Peyer's patch (tissue), 4 donors: Measurements from ENCODE around the gene GLRA3. TPM values are rescaled to one million over a fixed set of nuclear protein-coding genes. Genes with fewer than 3 reads are reported as not detected.

Source experiments
- DNase-seq, 3 donors: peaks; one replicate each; pipeline ENCODE4 v3.0.0-alpha.2; 2017 to 2019
- H3K27ac ChIP-seq, 4 donors: fragments of 200-600 bp; sonication (generic); one replicate each; pipeline ENCODE4 v1.5.1; 2016 to 2019
- H3K27me3 ChIP-seq, 2 donors: fragments of 200-600 bp; sonication (generic); one replicate each; pipeline ENCODE4 v1.5.1; 2019
- H3K36me3 ChIP-seq, 3 donors: fragments of 200-600 bp; sonication (generic); one replicate each; pipeline ENCODE4 v1.5.1; 2016 to 2019
- H3K4me1 ChIP-seq, 4 donors: fragments of 200-600 bp; sonication (generic); one replicate each; pipeline ENCODE4 v1.5.1; 2016 to 2019
- H3K4me3 ChIP-seq, 4 donors: fragments of 200-600 bp; sonication (generic); 1 replicate in 3 of 4; 2 replicates in 1 of 4; pipeline ENCODE4 v1.5.1; 2016 to 2019; ENCODE audit warnings: mild to moderate bottlenecking in 1 of 4
- H3K9me3 ChIP-seq, 4 donors: fragments of 200-600 bp; sonication (generic); one replicate each; pipeline ENCODE4 v1.5.1; 2016 to 2019; ENCODE audit warnings: mild to moderate bottlenecking in 1 of 4
- CTCF ChIP-seq, 6 experiments: fragments of 450-650 bp in 4 of 6; fragments of 200-600 bp in 2 of 6; sonication (generic) in 1 of 6; IDR thresholded peaks; one replicate each; pipeline ENCODE4 v1.5.1; 2017 to 2019; ENCODE audit warnings: antibody characterized with exemption in 6 of 6, mild to moderate bottlenecking in 3 of 6, moderate library complexity in 1 of 6
- POLR2A ChIP-seq, 2 donors: fragments of 450-650 bp; IDR thresholded peaks; one replicate each; pipeline ENCODE4 v1.5.1; 2017; ENCODE audit warnings: antibody characterized with exemption in 2 of 2, mild to moderate bottlenecking in 2 of 2, moderate library complexity in 2 of 2
- total RNA-seq, 4 donors: library from RNA; depleted of rRNA; stranded (reverse); fragments of >200 nt; gene quantifications; one replicate each; pipeline ENCODE4 v1.1.0, GENCODE V29; 2016

Gene GLRA3
- total RNA-seq, 4 donors from 2014 or later = 1.7 TPM; not detected in 3

DNA sequence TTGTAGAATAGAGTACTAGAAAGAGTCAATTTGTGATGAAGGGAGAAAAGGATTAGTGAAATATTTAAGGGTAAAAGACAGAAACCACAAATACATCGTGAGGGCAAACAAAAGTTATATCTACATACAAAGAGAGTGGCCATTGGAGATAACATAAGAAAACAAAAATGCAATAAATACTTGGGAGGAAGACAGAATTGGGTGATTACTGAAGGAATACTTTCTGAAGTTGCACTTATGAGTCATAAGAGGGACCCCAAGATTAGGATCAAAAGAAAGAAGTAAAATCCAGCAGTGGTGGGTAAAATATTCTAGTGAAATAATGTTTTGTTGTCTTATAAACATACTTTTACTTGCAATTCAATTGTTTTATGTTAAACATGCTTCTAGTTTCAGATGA lies 53.7 kb downstream of the GLRA3 start:
- H3K4me3 ChIP-seq = no peak overlapping the region
- H3K9me3 ChIP-seq = no peaks in the 10 kb centered on the region
- no peak for TF ChIP-seq POLR2A (IDR thresholded peaks at IDR 0.05)
- TF ChIP-seq CTCF (IDR thresholded peaks at IDR 0.05) = no peak
- H3K27me3 ChIP-seq = no peaks in the 10 kb centered on the region
- no peak for DNase-seq
- no peaks in the 10 kb centered on the region for H3K36me3 ChIP-seq
- no peak overlapping the region for H3K27ac ChIP-seq
- H3K4me1 ChIP-seq = no peaks in the 10 kb centered on the region

- no peak for TF ChIP-seq POLR2A (IDR thresholded peaks at IDR 0.05)
- TF ChIP-seq CTCF (IDR thresholded peaks at IDR 0.05) = peak; percentile 8 to 44 (median 40)
- no peaks in the 10 kb centered on the region for H3K9me3 ChIP-seq
- no peak for DNase-seq
These were observed 64.8 kb downstream of the GLRA3 start for GRCh38 chr4:174764105-174764729.

DNA sequence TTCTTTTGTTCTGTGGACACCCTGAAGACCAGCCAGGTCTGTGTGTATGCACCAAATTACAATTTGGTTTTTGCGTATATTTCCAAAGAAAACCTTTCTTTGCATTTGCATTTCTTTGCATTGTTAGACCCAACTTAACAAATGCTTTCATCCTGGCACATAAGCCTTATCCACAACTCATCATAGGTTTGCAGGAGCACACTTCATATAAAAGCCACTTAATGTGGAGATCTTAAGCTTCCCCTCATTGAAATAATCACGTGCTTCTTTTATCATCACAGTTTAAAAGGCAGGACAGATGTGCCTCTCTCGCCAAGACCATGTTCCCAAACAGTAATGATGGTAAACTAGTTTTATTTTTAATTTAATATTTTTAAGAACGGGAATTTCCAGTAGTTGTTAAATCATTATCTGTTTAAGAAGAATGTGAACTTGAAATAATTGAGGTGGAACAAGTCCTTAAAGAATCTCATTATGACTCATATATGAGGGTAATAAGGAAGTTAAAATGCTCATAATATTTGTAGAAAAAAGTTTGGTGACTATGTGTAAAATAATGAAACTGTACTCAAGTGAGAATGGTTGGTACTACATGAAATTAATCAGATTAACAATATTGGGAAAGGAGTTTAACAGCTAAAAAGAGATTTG lies 65.5 kb downstream of the GLRA3 start:
- Histone ChIP-seq H3K4me3 (no peak overlapping the region), H3K4me1 (no peaks in the 10 kb centered on the region), H3K27ac (no peak overlapping the region), H3K36me3 (no peaks in the 10 kb centered on the region), H3K27me3 (no peaks in the 10 kb centered on the region), H3K9me3 (no peaks in the 10 kb centered on the region)
- DNase-seq = no peak
- TF ChIP-seq POLR2A (IDR thresholded peaks at IDR 0.05) = no peak
- TF ChIP-seq CTCF (IDR thresholded peaks at IDR 0.05) = no peak

More at GRCh38 chr4:174764105-174764729, 64.8 kb downstream of the GLRA3 start:
- Histone ChIP-seq H3K4me1 (no peaks in the 10 kb centered on the region), H3K27me3 (no peaks in the 10 kb centered on the region), H3K27ac (no peak overlapping the region), H3K36me3 (no peaks in the 10 kb centered on the region), H3K4me3 (no peak overlapping the region)

GRCh38 chr4:174761451-174761850 lies 67.6 kb downstream of the GLRA3 start:
- no peaks in the 10 kb centered on the region for H3K27me3 ChIP-seq

GRCh38 chr4:174757736-174758135 lies 71.3 kb downstream of the GLRA3 start:
- Histone ChIP-seq H3K9me3 (no peaks in the 10 kb centered on the region), H3K27me3 (no peaks in the 10 kb centered on the region), H3K36me3 (no peaks in the 10 kb centered on the region), H3K27ac (no peak overlapping the region), H3K4me1 (no peaks in the 10 kb centered on the region), H3K4me3 (no peak overlapping the region)
- TF ChIP-seq POLR2A (IDR thresholded peaks at IDR 0.05) (no peak), CTCF (IDR thresholded peaks at IDR 0.05) (no peak)
- no peak for DNase-seq

More at GRCh38 chr4:174761451-174761850, 67.6 kb downstream of the GLRA3 start:
- Histone ChIP-seq H3K4me1 (no peaks in the 10 kb centered on the region), H3K9me3 (no peaks in the 10 kb centered on the region), H3K27ac (no peak overlapping the region), H3K36me3 (no peaks in the 10 kb centered on the region), H3K4me3 (no peak overlapping the region)
- no peak for DNase-seq
- TF ChIP-seq POLR2A (IDR thresholded peaks at IDR 0.05) (no peak), CTCF (IDR thresholded peaks at IDR 0.05) (no peak)
